CD14-positive monocyte (primary cell): Measurements from ENCODE around the gene EML4. TPM values are rescaled to one million over a fixed set of nuclear protein-coding genes. Genes with fewer than 3 reads are reported as not detected.

Experiments used
- DNase-seq, 3 donors: peaks; one replicate each; pipeline ENCODE4 v3.0.0-alpha.2; 2011 to 2022
- H2AFZ ChIP-seq: 2 replicates; pipeline ENCODE4 v1.6.0; 2012; ENCODE audit warnings: mild to moderate bottlenecking, low read depth, low read length, inconsistent platforms; ENCODE audit not compliant: insufficient read depth, poor library complexity, severe bottlenecking
- H3K27ac ChIP-seq, 2 donors: 1 replicate in 1 of 2; 2 replicates in 1 of 2; pipeline ENCODE4 v1.5.1; 2012 to 2013; ENCODE audit warnings: low read length in 2 of 2, control low read depth in 1 of 2, inconsistent platforms in 1 of 2, low read depth in 1 of 2, mild to moderate bottlenecking in 1 of 2
- H3K27me3 ChIP-seq, 2 donors: one replicate each; pipeline versions ENCODE4 v1.6.0 to v1.6.1; 2011 to 2013; ENCODE audit warnings: low read length in 2 of 2; ENCODE audit not compliant: control insufficient read depth in 2 of 2, insufficient read depth in 2 of 2
- H3K36me3 ChIP-seq, 2 donors: replicated peaks in 1 of 2; 1 replicate in 1 of 2; 2 replicates in 1 of 2; pipeline versions ENCODE4 v1.5.1 to v1.6.1; 2012 to 2013; ENCODE audit warnings: low read length in 2 of 2, control low read depth in 1 of 2, inconsistent platforms in 1 of 2, mild to moderate bottlenecking in 1 of 2; ENCODE audit not compliant: insufficient read depth in 2 of 2, control insufficient read depth in 1 of 2
- H3K4me1 ChIP-seq, 2 donors: 1 replicate in 1 of 2; 2 replicates in 1 of 2; pipeline versions ENCODE4 v1.5.1 to v1.6.1; 2012 to 2013; ENCODE audit warnings: low read length in 2 of 2, control low read depth in 1 of 2, inconsistent platforms in 1 of 2, mild to moderate bottlenecking in 1 of 2, moderate library complexity in 1 of 2; ENCODE audit not compliant: insufficient read depth in 2 of 2, control insufficient read depth in 1 of 2
- H3K4me2 ChIP-seq: replicated peaks from 2 replicates; pipeline ENCODE3; 2012; ENCODE audit warnings: low read length, moderate library complexity, mild to moderate bottlenecking; ENCODE audit not compliant: poor library complexity, severe bottlenecking; ENCODE audit errors: extremely low read depth
- H3K4me3 ChIP-seq, 3 experiments: fragments of 200-600 bp in 1 of 3; sonication (generic) in 1 of 3; replicated peaks in 1 of 3; 1 replicate in 2 of 3; 2 replicates in 1 of 3; pipeline ENCODE4 v1.5.1; 2011 to 2013; ENCODE audit warnings: low read length in 3 of 3, mild to moderate bottlenecking in 3 of 3, control low read depth in 2 of 3, low read depth in 2 of 3, inconsistent platforms in 1 of 3, moderate library complexity in 1 of 3
- H3K79me2 ChIP-seq: 2 replicates; pipeline ENCODE4 v1.6.0; 2012; ENCODE audit warnings: mild to moderate bottlenecking, control low read depth, inconsistent platforms, low read length, moderate library complexity; ENCODE audit not compliant: insufficient read depth
- H3K9ac ChIP-seq: 2 replicates; pipeline ENCODE4 v1.6.0; 2017; ENCODE audit warnings: low read length, mild to moderate bottlenecking; ENCODE audit not compliant: insufficient read depth, poor library complexity, severe bottlenecking
- H3K9me3 ChIP-seq, 2 donors: replicated peaks in 1 of 2; 1 replicate in 1 of 2; 2 replicates in 1 of 2; pipeline versions ENCODE4 v1.5.1 to v1.6.1; 2012 to 2013; ENCODE audit warnings: low read length in 2 of 2, control low read depth in 1 of 2; ENCODE audit not compliant: control insufficient read depth in 1 of 2, insufficient read depth in 1 of 2
- H4K20me1 ChIP-seq: 2 replicates; pipeline ENCODE4 v1.6.0; 2012; ENCODE audit warnings: mild to moderate bottlenecking, low read length, control low read depth, moderate library complexity; ENCODE audit not compliant: insufficient read depth
- H3K27ac Mint-ChIP-seq, 7 donors: one replicate each; pipeline ENCODE4 v1.8.0; 2020; ENCODE audit warnings: mild to moderate bottlenecking in 7 of 7, mixed read lengths in 7 of 7, moderate library complexity in 6 of 7, inconsistent platforms in 2 of 7
- H3K27me3 Mint-ChIP-seq, 3 donors: one replicate each; pipeline ENCODE4 v1.8.0; 2021 to 2022; ENCODE audit warnings: low read depth in 3 of 3, mild to moderate bottlenecking in 3 of 3, mixed read lengths in 3 of 3, moderate library complexity in 3 of 3, inconsistent platforms in 1 of 3
- H3K36me3 Mint-ChIP-seq, 2 donors: one replicate each; pipeline ENCODE4 v1.8.0; 2020; ENCODE audit warnings: mixed read lengths in 2 of 2, inconsistent platforms in 1 of 2, mild to moderate bottlenecking in 1 of 2
- H3K4me1 Mint-ChIP-seq: one replicate; pipeline ENCODE4 v1.8.0; 2020; ENCODE audit warnings: mild to moderate bottlenecking, mixed read lengths
- H3K4me3 Mint-ChIP-seq, 2 donors: one replicate each; pipeline ENCODE4 v1.8.0; 2020; ENCODE audit warnings: mild to moderate bottlenecking in 2 of 2, mixed read lengths in 2 of 2, moderate library complexity in 1 of 2
- H3K9me3 Mint-ChIP-seq, 7 donors: one replicate each; pipeline ENCODE4 v1.8.0; 2020 to 2022; ENCODE audit warnings: mixed read lengths in 7 of 7, mild to moderate bottlenecking in 6 of 7, moderate library complexity in 6 of 7, inconsistent platforms in 2 of 7
- CTCF ChIP-seq: fragments of 200-600 bp; IDR thresholded peaks from one replicate; pipeline ENCODE4 v1.8.0; 2022; ENCODE audit warnings: antibody characterized with exemption, mild to moderate bottlenecking
- WGBS: methylation state at CpG from one replicate; pipeline ENCODE4 v1.1.5; 2013; ENCODE audit warnings: missing lambda C conversion rate; ENCODE audit not compliant: insufficient coverage; 5-methylcytosine and 5-hydroxymethylcytosine counted together
- intact Hi-C, 2 donors: fragments of 100-400 bp; cut with micrococcal nuclease; formaldehyde crosslinking; loops; one replicate each; pipeline versions ENCODE4 v1.15.0 to v1.15.1; 2023
- polyA plus RNA-seq, 3 donors: library from polyadenylated mRNA; depleted of rRNA in 1 of 3; unstranded in 2 of 3; stranded (reverse) in 1 of 3; fragments of 300-500 nt in 2 of 3; fragments of >200 nt in 1 of 3; fragmentation: Illumina TruSeq in 2 of 3; gene quantifications; 1 replicate in 2 of 3; 2 replicates in 1 of 3; pipeline ENCODE4 v1.2.3, GENCODE V29; 2012 to 2021

EML4 gene
- polyA plus RNA-seq, 3 donors: 11.5 to 24.3 (median 15.0) TPM

DNA sequence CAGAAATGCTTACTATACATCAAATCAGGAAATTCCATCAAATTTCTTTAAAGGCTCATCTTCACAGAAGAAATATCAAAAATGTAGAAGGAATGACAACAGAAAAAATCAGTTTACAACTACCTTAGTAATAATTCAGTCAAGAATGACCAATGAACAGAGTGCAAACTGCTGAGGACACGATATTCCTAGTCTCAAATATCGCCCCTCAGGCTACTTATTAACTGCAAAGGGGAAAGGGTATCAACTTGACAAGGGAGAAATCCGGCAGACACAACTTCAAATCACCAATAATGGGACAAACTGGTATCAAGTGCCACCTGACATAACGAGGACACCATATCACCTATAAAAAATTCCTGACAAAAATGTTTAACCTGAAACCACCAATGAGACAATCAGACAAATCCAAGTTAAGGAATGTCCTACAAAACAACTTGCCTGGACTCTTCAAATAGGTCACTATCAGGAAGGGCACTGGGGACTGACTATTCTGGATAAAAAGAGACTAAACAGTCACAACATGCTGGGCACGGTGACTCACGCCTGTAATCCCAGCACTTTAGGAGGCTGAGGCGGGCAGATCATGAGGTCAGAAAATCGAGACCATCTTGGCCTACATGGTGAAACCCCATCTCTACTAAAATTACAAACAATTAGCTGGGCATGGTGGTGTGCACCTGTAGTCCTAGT is 179.1 kb downstream of the EML4 start:
- H3K4me3 Mint-ChIP-seq: no peak overlapping the region
- intact Hi-C loops: no loop called here
- 97% methylated on average over 6 of the region's 8 CpGs for WGBS
- DNase-seq: no peak
- Histone ChIP-seq H3K4me1 (no peaks in the 10 kb centered on the region), H3K27me3 (no peaks in the 10 kb centered on the region), H3K9ac (no peak overlapping the region), H3K4me3 (no peak overlapping the region), H3K4me2 (no peak overlapping the region), H3K9me3 (no peaks in the 10 kb centered on the region), H2AFZ (no peak overlapping the region), H3K36me3 (peaks cover 66 to 98% of the 10 kb centered on the region in 2 donors), H4K20me1 (peaks cover 47% of the 10 kb centered on the region), H3K79me2 (peaks cover 77% of the 10 kb centered on the region), H3K27ac (no peak overlapping the region)
- H3K36me3 Mint-ChIP-seq: peaks cover 78 to 86% of the 10 kb centered on the region in 2 donors
- H3K9me3 Mint-ChIP-seq: peaks cover 0 to 8% (median 0%) of the 10 kb centered on the region in 7 donors
- H3K4me1 Mint-ChIP-seq: no peaks in the 10 kb centered on the region
- H3K27me3 Mint-ChIP-seq: no peaks in the 10 kb centered on the region
- TF ChIP-seq CTCF: no peak
- peak overlapping the region in 2 of 7 donors; percentile 43 to 50 for H3K27ac Mint-ChIP-seq

DNA sequence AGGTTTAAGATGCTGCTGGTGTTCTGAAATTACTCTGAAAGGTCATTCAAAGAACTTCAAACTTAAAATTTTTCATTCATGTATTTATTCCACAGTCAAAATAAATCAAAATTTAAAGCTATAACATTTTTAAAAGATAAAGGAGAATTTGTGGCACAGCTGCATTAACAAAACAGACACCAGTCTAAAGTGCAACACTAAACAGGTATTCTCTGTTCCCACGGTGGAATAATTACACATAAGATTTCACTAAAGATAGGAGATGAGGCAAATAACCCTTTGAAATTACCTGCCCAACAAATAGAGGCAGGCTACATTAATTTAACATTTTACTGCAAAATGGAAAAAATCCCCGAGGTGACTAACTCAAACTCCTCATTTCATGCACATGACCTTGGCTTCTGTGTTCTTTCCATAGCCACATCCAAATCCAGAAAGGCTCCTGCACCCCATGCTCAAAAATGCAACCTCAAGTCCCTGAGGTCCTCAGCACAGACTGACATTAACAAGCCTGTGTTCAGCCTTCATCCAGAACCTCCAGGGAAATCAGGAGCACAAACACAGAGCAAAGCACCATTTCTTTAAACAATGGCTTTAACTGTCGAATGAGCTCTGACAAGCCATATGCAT is 181.4 kb downstream of the EML4 start:
- Mint-ChIP-seq H3K4me3 (no peak overlapping the region), H3K9me3 (no peaks in the 10 kb centered on the region), H3K36me3 (peaks cover 68 to 78% of the 10 kb centered on the region in 2 donors), H3K27ac (peak overlapping the region in 2 of 7 donors; percentile 33 to 54), H3K4me1 (peaks cover 2% of the 10 kb centered on the region), H3K27me3 (no peaks in the 10 kb centered on the region)
- Histone ChIP-seq H3K4me3 (no peak overlapping the region), H3K79me2 (peaks cover 90% of the 10 kb centered on the region), H3K27me3 (no peaks in the 10 kb centered on the region), H3K9me3 (no peaks in the 10 kb centered on the region), H3K9ac (no peak overlapping the region), H2AFZ (no peak overlapping the region), H3K4me1 (no peaks in the 10 kb centered on the region), H3K4me2 (no peak overlapping the region), H3K36me3 (peaks cover 53 to 78% of the 10 kb centered on the region in 2 donors), H3K27ac (no peak overlapping the region), H4K20me1 (peaks cover 54% of the 10 kb centered on the region)
- 100% methylated on average over 1 of the region's 3 CpGs for WGBS
- DNase-seq: no peak
- intact Hi-C loops: no loop called here
- no peak for TF ChIP-seq CTCF
